ENCODE measurements around the gene SBDS.
"Not testable (repeated sequence)": the region's sequence is repeated elsewhere in the genome, so short reads cannot be mapped to it uniquely, and the experiment has no call there.

GRCh38 chr7:67042781-67043558 is 47.6 kb upstream of the SBDS start:
- TF ChIP-seq CTCF (conservative IDR thresholded peaks at IDR 0.05; ENCODE audit: low read depth, low read length); EZH2phosphoT487 (IDR thresholded peaks at IDR 0.05; ENCODE audit: borderline replicate concordance, low read length); EZH2 (IDR thresholded peaks at IDR 0.05; ENCODE audit: low read length, unreplicated experiment): not testable (repeated sequence)

Data from PC-3 (cell line).